GM19099 (cell line): ENCODE measurements around the gene NPHS1.

ENCODE experiments used
- POLR2A ChIP-seq: IDR thresholded peaks from 3 replicates; pipeline ENCODE4 v1.6.1; 2011; ENCODE audit warnings: low read depth; ENCODE audit not compliant: insufficient read length; ENCODE audit errors: extremely low read depth

NPHS1 gene

GRCh38 chr19:35789978-35790944 lies 62.0 kb downstream of the NPHS1 start:
- no peak for TF ChIP-seq POLR2A

GRCh38 chr19:35789195-35789977 lies 62.9 kb downstream of the NPHS1 start:
- no peak for TF ChIP-seq POLR2A

GRCh38 chr19:35788205-35788960 lies 63.9 kb downstream of the NPHS1 start:
- no peak for TF ChIP-seq POLR2A

GRCh38 chr19:35787227-35787799 lies 65.0 kb downstream of the NPHS1 start:
- TF ChIP-seq POLR2A = no peak

- TF ChIP-seq POLR2A = no peak
Measured at GRCh38 chr19:35786299-35787160, 65.8 kb downstream of the NPHS1 start.

GRCh38 chr19:35785339-35785627 lies 67.0 kb downstream of the NPHS1 start:
- TF ChIP-seq POLR2A = no peak

- no peak for TF ChIP-seq POLR2A
Measured at GRCh38 chr19:35784503-35785338, 67.6 kb downstream of the NPHS1 start.

- no peak for TF ChIP-seq POLR2A
Measured at GRCh38 chr19:35783469-35784434, 68.6 kb downstream of the NPHS1 start.

GRCh38 chr19:35782589-35782988 lies 69.7 kb downstream of the NPHS1 start:
- TF ChIP-seq POLR2A = no peak

GRCh38 chr19:35781650-35782049 lies 70.7 kb downstream of the NPHS1 start:
- TF ChIP-seq POLR2A = no peak

GRCh38 chr19:35780717-35781116 lies 71.6 kb downstream of the NPHS1 start:
- TF ChIP-seq POLR2A = no peak

GRCh38 chr19:35780058-35780457 lies 72.2 kb downstream of the NPHS1 start:
- no peak for TF ChIP-seq POLR2A
